ENCODE measurements around the gene MYO1E.

- no peak for TF ChIP-seq POLR2A (IDR thresholded peaks at IDR 0.05; ENCODE audit: low read depth, low read length)
- TF ChIP-seq POLR2AphosphoS5 (IDR thresholded peaks at IDR 0.05; ENCODE audit: low read depth, low read length) = no peak
- TF ChIP-seq TAF1 (IDR thresholded peaks at IDR 0.05; ENCODE audit: low read depth, low read length) = no peak
- no peak for TF ChIP-seq PAX5 (IDR thresholded peaks at IDR 0.05; ENCODE audit: insufficient read depth, low read length, severe bottlenecking)
- TF ChIP-seq POU2F2 (IDR thresholded peaks at IDR 0.05; ENCODE audit: low read depth, low read length) = no peak
- no peak for TF ChIP-seq SPI1 (IDR thresholded peaks at IDR 0.05; ENCODE audit: low read depth, low read length)
Measured at GRCh38 chr15:59120937-59121336, 251.7 kb downstream of the MYO1E start.
